Measurements from ENCODE around the gene MUC21.
"Not testable (repeated sequence)": the region's sequence is repeated elsewhere in the genome, so short reads cannot be mapped to it uniquely, and the experiment has no call there.

The MUC21 gene

GRCh38 chr6:31021705-31022531 lies 38.4 kb downstream of the MUC21 start:
- H3K9me2 ChIP-seq (ENCODE audit: low read depth, low read length); H3K4me1 ChIP-seq (ENCODE audit: insufficient read depth, low read length, severe bottlenecking); H3K27ac ChIP-seq (ENCODE audit: low read depth, low read length, poor library complexity, severe bottlenecking); H3K9ac ChIP-seq (ENCODE audit: low read length); H3K4me2 ChIP-seq (ENCODE audit: low read length); H3K79me2 ChIP-seq (ENCODE audit: insufficient read depth, low read length); H4K20me1 ChIP-seq (ENCODE audit: insufficient read depth, low read length); H3F3A ChIP-seq (ENCODE audit: insufficient read depth, low read length); H3K36me3 ChIP-seq (ENCODE audit: insufficient read depth, low read length); H3K27me3 ChIP-seq (ENCODE audit: insufficient read depth, low read length); H3K4me3 ChIP-seq (ENCODE audit: low read depth, low read length, poor library complexity, severe bottlenecking); H2AFZ ChIP-seq (ENCODE audit: low read length); H3K9me3 ChIP-seq (ENCODE audit: low read length): not testable (repeated sequence)

GRCh38 chr6:31025595-31025994 lies 42.1 kb downstream of the MUC21 start:
- H3K27me3 ChIP-seq (ENCODE audit: insufficient read depth, low read length): peaks cover 5% of the 10 kb centered on the region; the same call in 1 of the 2 replicates
- H3K4me1 ChIP-seq (ENCODE audit: insufficient read depth, low read length, severe bottlenecking): no peaks in the 10 kb centered on the region
- H3K9me2 ChIP-seq (ENCODE audit: low read depth, low read length): no peaks in the 10 kb centered on the region
- TF ChIP-seq EZH2 (IDR thresholded peaks at IDR 0.05; ENCODE audit: borderline replicate concordance, low read length): no peak
- TF ChIP-seq CTCF (IDR thresholded peaks at IDR 0.05; ENCODE audit: low read length): no peak
- H3K4me3 ChIP-seq (ENCODE audit: low read depth, low read length, poor library complexity, severe bottlenecking): no peak overlapping the region
- no peaks in the 10 kb centered on the region for H3F3A ChIP-seq (ENCODE audit: insufficient read depth, low read length)
- no peak overlapping the region for H2AFZ ChIP-seq (ENCODE audit: low read length)
- H3K9me3 ChIP-seq (ENCODE audit: low read length): 0 out of 2 replicates have a peak, but pooled peaks cover 3% of the 10 kb centered on the region
- no peak overlapping the region for H3K4me2 ChIP-seq (ENCODE audit: low read length)
- H4K20me1 ChIP-seq (ENCODE audit: insufficient read depth, low read length): no peaks in the 10 kb centered on the region
- no peaks in the 10 kb centered on the region for H3K79me2 ChIP-seq (ENCODE audit: insufficient read depth, low read length)
- no peak overlapping the region for H3K27ac ChIP-seq (ENCODE audit: low read depth, low read length, poor library complexity, severe bottlenecking)
- H3K36me3 ChIP-seq (ENCODE audit: insufficient read depth, low read length): no peaks in the 10 kb centered on the region
- H3K9ac ChIP-seq (ENCODE audit: low read length): no peak overlapping the region

GRCh38 chr6:31031095-31031494 lies 47.6 kb downstream of the MUC21 start:
- Histone ChIP-seq H3K27ac (ENCODE audit: low read depth, low read length, poor library complexity, severe bottlenecking) (no peak overlapping the region), H3K4me3 (ENCODE audit: low read depth, low read length, poor library complexity, severe bottlenecking) (no peak overlapping the region)
- TF ChIP-seq EZH2 (IDR thresholded peaks at IDR 0.05; ENCODE audit: borderline replicate concordance, low read length): no peak

GRCh38 chr6:31033075-31033474 lies 49.6 kb downstream of the MUC21 start:
- H3K79me2 ChIP-seq (ENCODE audit: insufficient read depth, low read length): no peaks in the 10 kb centered on the region
- no peaks in the 10 kb centered on the region for H3K9me3 ChIP-seq (ENCODE audit: low read length)
- no peaks in the 10 kb centered on the region for H4K20me1 ChIP-seq (ENCODE audit: insufficient read depth, low read length)
- no peak overlapping the region for H3K4me2 ChIP-seq (ENCODE audit: low read length)
- no peak overlapping the region for H2AFZ ChIP-seq (ENCODE audit: low read length)
- H3F3A ChIP-seq (ENCODE audit: insufficient read depth, low read length): no peaks in the 10 kb centered on the region
- no peak overlapping the region for H3K9ac ChIP-seq (ENCODE audit: low read length)
- no peak overlapping the region for H3K27ac ChIP-seq (ENCODE audit: low read depth, low read length, poor library complexity, severe bottlenecking)
- peaks cover 7% of the 10 kb centered on the region for H3K27me3 ChIP-seq (ENCODE audit: insufficient read depth, low read length)
- no peaks in the 10 kb centered on the region for H3K9me2 ChIP-seq (ENCODE audit: low read depth, low read length)
- no peaks in the 10 kb centered on the region for H3K36me3 ChIP-seq (ENCODE audit: insufficient read depth, low read length)
- no peaks in the 10 kb centered on the region for H3K4me1 ChIP-seq (ENCODE audit: insufficient read depth, low read length, severe bottlenecking)
- H3K4me3 ChIP-seq (ENCODE audit: low read depth, low read length, poor library complexity, severe bottlenecking): no peak overlapping the region
- TF ChIP-seq EZH2 (IDR thresholded peaks at IDR 0.05; ENCODE audit: borderline replicate concordance, low read length) (no peak), CTCF (IDR thresholded peaks at IDR 0.05; ENCODE audit: low read length) (no peak)

More at GRCh38 chr6:31031095-31031494, 47.6 kb downstream of the MUC21 start:
- no peak overlapping the region for H3K4me2 ChIP-seq (ENCODE audit: low read length)
- no peaks in the 10 kb centered on the region for H3K79me2 ChIP-seq (ENCODE audit: insufficient read depth, low read length)
- no peaks in the 10 kb centered on the region for H3K9me3 ChIP-seq (ENCODE audit: low read length)
- H3K9me2 ChIP-seq (ENCODE audit: low read depth, low read length): no peaks in the 10 kb centered on the region
- no peaks in the 10 kb centered on the region for H3K36me3 ChIP-seq (ENCODE audit: insufficient read depth, low read length)
- H3K27me3 ChIP-seq (ENCODE audit: insufficient read depth, low read length): no peaks in the 10 kb centered on the region; the same call in 1 of the 2 replicates
- H3K4me1 ChIP-seq (ENCODE audit: insufficient read depth, low read length, severe bottlenecking): no peaks in the 10 kb centered on the region
- H4K20me1 ChIP-seq (ENCODE audit: insufficient read depth, low read length): no peaks in the 10 kb centered on the region
- H3K9ac ChIP-seq (ENCODE audit: low read length): no peak overlapping the region
- H3F3A ChIP-seq (ENCODE audit: insufficient read depth, low read length): no peaks in the 10 kb centered on the region
- H2AFZ ChIP-seq (ENCODE audit: low read length): no peak overlapping the region

Measured in OCI-LY1 (cell line).